ENCODE results near the gene KLC3.

Gene KLC3

DNA sequence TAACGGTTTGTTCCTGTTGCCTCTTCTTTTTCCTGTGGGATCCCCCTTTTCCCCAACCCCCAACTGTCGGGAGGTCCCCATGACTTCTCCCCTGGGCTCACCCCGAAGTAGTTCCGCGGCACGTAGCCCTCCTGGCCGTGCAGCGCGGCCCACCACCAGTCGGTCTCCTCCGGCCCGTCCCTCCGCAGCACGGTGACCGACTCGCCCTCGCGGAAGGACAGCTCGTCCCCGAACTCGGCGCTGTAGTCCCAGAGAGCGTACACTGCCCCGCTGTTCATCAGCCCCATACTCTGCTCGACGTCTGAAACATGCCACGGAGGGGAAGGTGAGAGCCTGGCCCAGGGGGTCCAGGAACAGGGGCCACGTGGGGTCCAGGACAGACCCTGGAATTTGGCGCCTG lies 41.9 kb downstream of the KLC3 start:
- in situ Hi-C loops (cut with HindIII; ENCODE audit: low sequenced_read_pairs), result no loop called here
- no peak for DNase-seq (ENCODE audit: low read depth)
- H3K4me3 ChIP-seq (ENCODE audit: low read depth, low read length), result no peak overlapping the region
- TF ChIP-seq, protein P1, sequence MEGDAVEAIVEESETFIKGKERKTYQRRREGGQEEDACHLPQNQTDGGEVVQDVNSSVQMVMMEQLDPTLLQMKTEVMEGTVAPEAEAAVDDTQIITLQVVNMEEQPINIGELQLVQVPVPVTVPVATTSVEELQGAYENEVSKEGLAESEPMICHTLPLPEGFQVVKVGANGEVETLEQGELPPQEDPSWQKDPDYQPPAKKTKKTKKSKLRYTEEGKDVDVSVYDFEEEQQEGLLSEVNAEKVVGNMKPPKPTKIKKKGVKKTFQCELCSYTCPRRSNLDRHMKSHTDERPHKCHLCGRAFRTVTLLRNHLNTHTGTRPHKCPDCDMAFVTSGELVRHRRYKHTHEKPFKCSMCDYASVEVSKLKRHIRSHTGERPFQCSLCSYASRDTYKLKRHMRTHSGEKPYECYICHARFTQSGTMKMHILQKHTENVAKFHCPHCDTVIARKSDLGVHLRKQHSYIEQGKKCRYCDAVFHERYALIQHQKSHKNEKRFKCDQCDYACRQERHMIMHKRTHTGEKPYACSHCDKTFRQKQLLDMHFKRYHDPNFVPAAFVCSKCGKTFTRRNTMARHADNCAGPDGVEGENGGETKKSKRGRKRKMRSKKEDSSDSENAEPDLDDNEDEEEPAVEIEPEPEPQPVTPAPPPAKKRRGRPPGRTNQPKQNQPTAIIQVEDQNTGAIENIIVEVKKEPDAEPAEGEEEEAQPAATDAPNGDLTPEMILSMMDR (IDR thresholded peaks at IDR 0.05; ENCODE audit: low read depth, low read length, missing control alignments), result no peak

DNA sequence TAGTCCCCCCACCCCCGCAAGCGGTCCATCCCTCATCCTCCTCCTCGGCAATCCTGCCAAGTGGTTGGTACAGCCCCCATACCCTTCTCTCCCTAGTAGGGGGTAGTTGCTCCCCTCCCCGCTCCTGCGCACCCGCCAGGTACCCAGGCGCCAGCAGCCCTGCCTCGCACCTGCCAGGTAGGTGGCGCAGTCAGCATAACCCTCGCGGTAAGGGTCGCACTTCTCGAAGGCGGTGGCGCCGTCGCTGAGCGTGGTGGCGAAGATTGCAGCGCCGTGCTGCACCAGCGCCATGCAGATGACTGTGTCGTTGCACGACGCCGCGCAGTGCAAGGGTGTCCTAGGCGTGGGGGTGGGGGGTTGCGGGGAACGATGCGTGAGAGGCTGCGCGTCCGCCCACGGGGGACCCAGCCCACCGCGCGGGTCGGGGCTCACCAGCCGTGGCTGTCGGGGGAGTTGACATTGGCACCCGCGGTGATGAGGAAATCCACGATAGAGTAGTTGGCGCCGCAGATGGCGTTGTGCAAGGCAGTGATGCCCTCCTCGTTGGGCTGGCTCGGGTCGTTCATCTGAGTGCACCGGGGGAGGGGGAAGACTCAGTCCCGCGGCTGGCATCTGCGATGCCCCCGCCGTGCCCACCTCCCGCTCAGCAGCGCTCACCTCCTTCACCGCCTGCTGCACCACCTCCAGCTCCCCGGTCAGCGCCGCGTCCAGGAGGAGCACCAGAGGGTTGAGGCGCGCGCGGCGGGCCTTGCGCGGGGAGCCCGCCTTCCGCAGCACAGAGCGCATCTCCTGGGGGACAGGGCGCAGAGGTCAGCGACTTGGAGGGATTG lies 45.1 kb downstream of the KLC3 start:
- in situ Hi-C loops (cut with HindIII; ENCODE audit: low sequenced_read_pairs), result no loop called here
- TF ChIP-seq, protein P1 (IDR thresholded peaks at IDR 0.05; ENCODE audit: low read depth, low read length, missing control alignments), result no peak
- peak overlapping the region; percentile 10 for H3K4me3 ChIP-seq (ENCODE audit: low read depth, low read length)
- DNase-seq (ENCODE audit: low read depth), result no peak

DNA sequence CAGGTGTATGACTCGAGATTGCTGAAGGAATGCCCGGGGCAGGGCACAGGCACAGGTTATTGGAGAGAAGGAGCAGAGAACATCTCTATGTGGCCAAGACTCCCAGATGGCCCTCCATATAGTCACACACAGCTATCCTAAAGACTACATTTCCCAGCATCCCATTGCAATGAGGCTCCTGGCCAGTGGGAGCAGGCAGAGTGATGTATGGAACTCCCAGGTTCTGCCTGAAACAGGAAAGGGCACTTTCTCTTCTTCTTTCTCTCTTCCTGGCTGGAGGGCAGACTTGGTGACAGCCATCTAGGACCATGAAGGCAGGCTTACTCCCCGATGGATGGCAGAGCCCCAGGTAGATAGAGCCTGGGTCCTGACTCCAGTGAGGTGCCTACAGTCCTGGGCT lies 50.8 kb downstream of the KLC3 start:
- TF ChIP-seq, protein P1 (IDR thresholded peaks at IDR 0.05; ENCODE audit: low read depth, low read length, missing control alignments), result no peak
- no peak for DNase-seq (ENCODE audit: low read depth)
- in situ Hi-C loops (cut with HindIII; ENCODE audit: low sequenced_read_pairs), result no loop called here
- no peak overlapping the region for H3K4me3 ChIP-seq (ENCODE audit: low read depth, low read length)

DNA sequence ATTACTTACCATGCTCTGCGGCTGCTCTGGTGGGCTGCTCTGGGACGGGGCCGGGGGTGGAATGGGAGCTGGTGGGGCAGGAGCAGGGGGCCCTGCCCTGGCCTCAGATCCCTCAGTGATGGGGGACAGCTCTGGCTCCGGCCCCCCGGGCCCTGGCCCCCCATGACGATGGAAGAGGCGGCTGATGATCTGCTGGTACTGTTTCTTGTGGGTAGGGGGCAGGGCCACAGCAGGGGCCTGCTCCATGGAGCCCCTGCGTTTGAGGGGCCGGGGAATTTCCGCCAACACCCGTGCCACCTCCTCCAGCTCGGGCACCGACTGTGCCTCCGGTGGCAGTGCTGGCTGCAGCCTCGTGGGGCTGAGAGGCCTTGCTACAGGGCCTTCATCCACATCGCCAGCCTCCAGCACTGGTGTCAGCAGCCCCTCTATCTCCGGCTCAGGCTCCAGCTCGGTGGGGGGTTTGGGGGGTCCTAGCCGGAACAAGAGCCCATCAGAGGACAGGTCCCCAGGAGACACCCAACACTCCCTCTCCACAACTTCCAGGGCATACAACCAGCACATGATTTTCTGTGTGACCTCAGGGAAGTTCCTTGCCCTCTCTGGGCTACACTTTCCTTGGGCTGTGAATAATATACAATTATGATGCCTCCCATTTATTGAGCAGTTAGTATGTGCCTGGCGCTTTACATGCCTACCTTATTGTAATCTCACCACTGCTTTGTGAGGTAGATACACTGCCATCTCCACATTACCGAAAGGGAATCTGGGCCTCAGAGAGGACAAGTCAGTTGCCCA lies 51.5 kb downstream of the KLC3 start:
- H3K4me3 ChIP-seq (ENCODE audit: low read depth, low read length), result no peak overlapping the region
- no peak for DNase-seq (ENCODE audit: low read depth)
- TF ChIP-seq, protein P1 (IDR thresholded peaks at IDR 0.05; ENCODE audit: low read depth, low read length, missing control alignments), result no peak
- in situ Hi-C loops (cut with HindIII; ENCODE audit: low sequenced_read_pairs), result no loop called here

DNA sequence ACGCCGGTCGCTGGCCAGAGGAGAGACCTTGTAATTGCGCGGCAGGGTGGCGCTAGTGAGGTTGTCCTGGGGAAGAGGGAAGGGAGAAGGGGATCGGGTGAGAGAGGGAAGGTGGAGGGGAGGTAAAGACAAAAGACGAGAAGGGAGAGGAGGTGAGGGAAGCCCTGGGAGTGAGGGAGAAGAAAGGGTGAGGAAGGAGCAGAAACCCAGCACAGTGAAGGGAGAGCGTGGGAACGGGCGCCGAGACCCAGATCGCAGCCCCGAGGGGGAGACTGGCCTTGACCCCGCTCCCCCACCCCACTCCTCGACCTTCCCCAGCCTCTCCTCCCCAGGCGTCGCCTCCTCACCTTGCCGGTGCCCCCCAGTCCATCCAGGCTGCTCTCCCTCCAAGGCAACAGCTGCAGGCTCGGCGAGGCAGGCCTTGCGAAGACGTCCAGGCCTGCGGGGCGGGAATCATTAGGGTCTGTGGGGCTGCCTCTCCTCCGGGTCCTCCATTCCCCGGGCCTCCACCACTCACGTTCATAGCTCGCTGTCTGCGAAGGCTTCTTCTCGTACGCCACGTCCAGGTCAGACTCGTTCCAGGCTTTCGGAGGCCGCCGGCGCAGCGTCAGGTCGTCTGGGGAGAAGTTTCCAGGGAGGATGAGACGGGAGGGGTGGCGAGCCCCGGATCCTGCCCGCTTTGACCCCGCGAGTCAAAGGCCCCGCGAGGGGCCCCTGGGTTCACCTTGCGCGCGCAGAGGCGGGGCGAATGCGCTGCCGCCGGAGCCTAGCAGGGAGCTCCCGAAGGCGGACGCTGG lies 55.5 kb downstream of the KLC3 start:
- no peak for DNase-seq (ENCODE audit: low read depth)
- H3K4me3 ChIP-seq (ENCODE audit: low read depth, low read length), result no peak overlapping the region
- in situ Hi-C loops (cut with HindIII; ENCODE audit: low sequenced_read_pairs), result no loop called here
- TF ChIP-seq, protein P1 (IDR thresholded peaks at IDR 0.05; ENCODE audit: low read depth, low read length, missing control alignments), result peak; percentile 15

DNA sequence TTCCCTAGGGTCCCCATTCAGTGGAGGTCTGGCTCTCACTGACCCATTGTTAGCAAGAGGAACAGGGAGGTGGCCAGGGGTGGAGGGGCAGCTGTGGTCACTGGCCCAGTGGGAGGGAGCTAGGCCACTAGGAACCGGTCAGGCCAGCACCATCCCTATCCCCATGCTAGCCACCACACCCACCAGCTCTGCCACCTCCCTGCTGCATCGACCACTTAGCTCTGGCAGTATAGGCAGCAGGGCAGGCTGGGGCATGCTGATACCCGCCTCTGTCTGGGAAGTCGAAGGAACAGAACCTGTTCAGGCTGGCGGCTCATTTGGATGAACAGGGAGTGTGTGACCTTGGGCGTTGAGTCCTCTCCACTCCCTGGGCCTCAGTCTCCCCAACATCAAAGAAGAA lies 59.6 kb downstream of the KLC3 start:
- in situ Hi-C loops (cut with HindIII; ENCODE audit: low sequenced_read_pairs), result no loop called here
- H3K4me3 ChIP-seq (ENCODE audit: low read depth, low read length), result no peak overlapping the region
- no peak for DNase-seq (ENCODE audit: low read depth)
- TF ChIP-seq, protein P1 (IDR thresholded peaks at IDR 0.05; ENCODE audit: low read depth, low read length, missing control alignments), result no peak
